ENCODE measurements around the gene SLC12A4.
"Not testable (repeated sequence)": the region's sequence is repeated elsewhere in the genome, so short reads cannot be mapped to it uniquely, and the experiment has no call there.

Gene SLC12A4

DNA sequence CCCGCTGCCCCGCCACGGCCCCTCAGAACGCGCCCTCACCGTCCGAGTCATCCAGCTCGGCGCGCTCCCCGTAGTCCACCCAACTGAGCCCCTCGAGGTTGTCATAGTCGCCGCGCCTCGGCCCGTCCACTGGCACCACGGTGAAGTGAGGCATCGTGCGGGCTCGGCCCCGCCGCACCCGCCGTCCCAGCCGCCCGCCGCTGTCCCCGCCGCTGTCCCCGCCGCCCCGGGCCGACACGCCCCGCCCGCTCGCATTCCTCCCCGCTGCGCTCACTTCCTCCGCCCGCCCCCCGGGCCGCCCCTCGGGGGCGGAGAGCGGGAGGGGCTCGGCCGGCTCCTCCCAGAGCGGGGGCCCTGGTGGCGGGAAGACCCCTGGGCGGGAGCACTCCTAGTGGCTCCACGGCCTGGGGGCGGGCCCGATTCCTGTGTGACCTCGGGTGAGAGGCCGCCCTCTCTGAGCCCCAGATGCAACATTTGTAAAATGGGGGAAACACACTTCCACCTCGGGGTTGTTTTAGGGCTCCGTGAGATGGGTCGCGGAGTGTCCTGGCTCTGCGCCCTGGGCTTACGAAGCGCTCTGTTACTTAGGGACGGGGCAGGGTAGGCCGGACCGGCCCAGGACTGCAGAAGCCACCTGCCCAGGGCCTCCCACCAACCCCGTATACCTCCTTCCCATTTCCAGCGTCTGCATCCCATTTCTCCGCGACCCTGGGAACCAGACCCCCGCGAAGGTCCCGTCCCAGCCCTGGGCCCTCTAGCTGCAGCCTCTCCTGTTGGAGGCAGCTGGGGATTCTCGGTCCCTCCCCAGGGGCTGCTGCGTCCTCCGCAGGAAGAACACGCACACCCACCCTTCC is at the start of gene SLC12A4:
SLC12A4 (minus strand) TSS at position 238 of the 854 bp plus-strand sequence; CDS start at position 154, 84 bp downstream.
- peak; percentile 87 for DNase-seq

DNA sequence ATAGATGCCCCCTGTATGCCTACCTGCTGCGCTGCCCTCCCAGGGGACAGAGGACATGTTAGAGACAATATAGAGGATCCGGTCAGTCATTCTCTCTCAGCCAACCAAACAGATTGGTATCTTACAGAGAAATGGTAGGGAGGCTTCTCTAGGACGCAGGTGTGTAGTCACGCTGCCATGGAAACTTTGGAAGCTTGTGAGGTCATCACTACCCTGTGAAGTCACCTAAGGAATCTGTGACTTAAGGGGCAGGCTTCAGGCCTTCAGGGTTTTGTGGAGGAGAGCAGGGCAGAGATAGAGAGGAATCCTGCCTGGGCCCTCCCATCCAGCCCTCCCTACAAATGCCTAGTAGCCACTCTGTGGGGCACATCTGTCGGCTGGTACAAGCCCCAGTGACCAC is 47.2 kb upstream of the SLC12A4 start, which contains the start of gene DPEP2NB:
DPEP2NB (minus strand) TSS at position 231 of the 400 bp plus-strand sequence; CDS start at position 90, 141 bp downstream.
- no peak for DNase-seq

DNA sequence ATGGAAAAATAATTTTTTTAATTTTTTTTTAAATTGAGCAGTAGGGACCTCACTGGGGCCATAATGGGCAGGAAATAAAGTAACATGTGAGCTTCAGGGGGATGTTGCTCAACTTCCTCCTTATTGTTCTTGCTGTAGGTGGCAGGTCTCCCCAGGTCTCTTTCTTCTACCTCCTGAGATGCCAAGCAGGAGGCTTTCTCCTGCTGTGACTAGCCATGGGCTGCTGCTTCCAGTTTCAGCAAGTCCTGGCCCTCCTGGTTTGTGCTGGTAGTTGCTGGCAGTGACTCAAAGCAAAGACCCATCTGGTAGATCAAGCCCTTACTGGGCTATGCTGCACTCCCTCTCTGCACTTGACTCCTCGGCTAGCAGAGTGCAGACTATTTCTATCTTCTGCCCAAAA is 45.0 kb upstream of the SLC12A4 start:
- peak; percentile 61 for DNase-seq

DNA sequence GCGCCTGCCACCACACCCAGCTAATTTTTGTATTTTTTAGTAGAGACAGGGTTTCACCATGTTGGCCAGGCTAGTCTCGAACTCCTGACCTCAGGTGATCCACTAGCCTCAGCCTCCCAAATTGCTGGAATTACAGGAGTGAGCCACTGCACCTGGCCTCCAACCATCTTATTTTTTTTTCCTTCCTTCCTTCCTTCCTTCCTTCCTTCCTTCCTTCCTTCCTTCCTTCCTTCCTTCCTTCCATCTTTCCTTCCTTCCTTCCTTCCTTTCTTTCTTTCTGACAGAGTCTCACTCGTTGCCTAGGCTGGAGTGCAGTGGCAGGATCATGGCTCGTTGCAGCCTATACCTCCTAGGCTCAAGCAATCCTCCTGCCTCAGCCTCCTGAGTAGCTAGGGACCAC is 41.4 kb upstream of the SLC12A4 start:
- not testable (repeated sequence) for DNase-seq

DNA sequence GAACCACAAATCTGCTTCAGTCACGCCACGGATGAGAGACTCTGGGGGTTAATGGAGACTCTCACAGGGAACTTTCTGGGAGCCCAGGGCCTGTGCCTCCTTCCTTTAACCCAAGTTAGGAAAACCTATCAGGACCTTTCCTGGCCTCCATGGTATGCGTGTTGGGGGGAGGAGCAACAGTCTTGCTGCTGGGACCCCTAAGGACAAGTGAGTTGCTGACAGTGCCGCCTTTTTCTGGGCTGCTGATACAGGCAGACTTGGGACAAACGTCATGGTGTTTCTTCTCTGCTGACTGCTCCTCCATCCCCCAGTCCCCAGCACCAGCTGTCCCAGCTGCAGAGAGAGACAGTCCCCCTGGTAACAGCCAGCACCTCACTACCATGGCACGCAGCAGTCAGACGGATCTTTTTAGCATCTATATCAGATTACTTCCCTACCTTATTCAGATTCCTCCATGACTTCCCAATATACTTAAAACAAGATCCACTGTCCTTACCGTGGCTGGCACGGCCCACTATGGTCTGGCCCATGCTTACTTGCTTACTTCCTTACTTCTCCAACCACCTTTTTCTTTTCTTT is 40.8 kb upstream of the SLC12A4 start:
- no peak for DNase-seq

DNA sequence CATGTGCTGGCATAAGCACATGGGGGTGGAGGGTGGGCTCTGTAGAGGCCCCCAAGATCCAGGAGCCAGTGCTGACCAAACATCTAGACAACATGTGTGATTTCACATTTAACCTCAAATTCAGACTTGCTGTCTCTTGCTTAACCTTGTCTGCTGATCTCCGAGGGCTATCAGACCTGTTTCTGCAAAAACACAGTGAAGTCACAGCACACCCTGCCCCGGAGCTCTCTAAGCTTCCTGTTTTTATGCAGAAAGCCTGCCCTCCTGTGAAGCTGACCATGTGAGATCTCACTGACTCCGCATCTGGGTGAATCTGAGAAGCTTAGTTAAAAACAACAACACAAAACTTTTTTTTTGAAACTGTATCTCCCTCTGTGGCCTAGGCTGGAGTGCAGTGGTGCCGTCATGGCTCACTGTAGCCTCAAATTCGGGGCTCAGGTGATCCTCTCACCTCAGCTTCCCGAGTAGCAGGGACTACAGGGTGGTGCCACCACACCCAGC is 37.4 kb upstream of the SLC12A4 start:
- DNase-seq: peak; percentile 81

DNA sequence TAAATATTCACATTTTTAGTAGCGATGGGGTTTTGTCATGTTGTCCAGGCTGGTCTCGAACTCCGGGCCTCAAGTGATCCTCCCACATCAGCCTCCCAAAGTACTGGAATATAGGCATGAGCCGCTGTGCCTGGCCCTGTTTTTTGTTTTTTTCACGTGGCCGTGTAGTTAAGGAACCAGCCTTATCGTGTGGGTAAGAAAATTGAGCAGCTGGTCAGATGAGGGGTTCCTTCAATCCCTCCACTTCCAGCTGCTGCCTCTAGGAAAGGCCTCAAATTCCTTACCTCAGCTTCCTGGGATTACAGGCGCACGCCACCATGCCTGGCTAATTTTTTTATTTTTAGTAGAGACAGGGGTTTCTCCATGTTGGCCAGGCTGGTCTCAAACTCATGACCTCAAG is 36.8 kb upstream of the SLC12A4 start:
- DNase-seq: no peak

DNA sequence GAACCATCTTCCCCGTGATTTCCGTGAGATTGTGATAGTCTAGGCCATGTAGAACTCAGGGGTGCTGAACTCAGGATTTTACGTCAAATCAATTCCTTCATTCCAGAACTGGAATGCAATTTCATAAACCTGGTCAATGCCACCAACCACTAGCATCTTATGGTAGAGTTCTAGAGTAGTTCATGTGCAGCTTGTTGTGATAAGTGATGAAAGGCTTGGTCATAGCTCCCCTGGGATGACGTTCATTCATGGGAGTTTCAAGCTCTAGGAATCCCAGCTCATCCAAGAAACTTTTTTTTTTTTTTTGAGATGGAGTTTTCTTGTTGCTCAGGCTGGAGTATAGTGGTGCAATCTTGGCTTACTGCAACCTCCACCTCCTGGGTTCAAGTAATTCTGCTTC is 34.6 kb upstream of the SLC12A4 start:
- DNase-seq: no peak

DNA sequence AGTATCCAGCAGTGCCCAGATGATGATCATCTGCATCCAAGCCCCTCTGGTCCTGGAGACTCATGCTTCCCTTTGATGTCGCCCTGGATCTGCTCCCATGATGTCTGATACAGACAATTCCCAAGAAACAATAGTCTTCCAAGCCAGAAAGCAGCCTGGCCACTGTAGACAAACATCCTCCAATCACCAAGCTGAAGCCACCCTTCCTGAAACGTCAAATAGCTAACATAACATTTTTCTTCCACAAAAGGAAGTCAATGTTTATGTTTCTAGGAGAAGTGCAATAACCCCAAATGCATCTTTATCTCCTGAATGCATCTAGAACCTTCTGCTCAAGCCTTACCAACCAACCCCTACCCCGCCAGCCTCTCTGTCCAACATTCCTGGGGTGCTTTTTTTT is 32.0 kb upstream of the SLC12A4 start:
- DNase-seq: no peak

DNA sequence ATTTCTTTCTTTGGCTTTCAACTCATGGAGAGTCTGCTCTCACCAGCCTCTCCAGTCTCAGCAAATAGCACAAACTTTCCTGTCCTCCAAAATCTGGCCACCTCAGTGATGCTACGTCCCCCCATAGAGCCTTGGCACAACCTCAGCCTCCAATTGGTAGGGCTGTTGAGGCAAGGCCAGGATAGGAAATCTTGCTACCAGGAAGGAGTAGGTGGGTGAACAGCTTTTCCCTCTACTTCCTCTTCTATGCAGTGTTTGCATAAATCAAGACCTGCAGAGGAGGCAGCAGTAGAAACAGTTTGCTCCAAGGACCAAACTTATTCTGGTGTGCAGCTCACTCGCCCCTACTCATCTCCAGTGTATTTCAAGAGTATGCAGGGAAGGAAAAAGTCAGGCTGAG is 31.5 kb upstream of the SLC12A4 start:
- peak; percentile 32 for DNase-seq

DNA sequence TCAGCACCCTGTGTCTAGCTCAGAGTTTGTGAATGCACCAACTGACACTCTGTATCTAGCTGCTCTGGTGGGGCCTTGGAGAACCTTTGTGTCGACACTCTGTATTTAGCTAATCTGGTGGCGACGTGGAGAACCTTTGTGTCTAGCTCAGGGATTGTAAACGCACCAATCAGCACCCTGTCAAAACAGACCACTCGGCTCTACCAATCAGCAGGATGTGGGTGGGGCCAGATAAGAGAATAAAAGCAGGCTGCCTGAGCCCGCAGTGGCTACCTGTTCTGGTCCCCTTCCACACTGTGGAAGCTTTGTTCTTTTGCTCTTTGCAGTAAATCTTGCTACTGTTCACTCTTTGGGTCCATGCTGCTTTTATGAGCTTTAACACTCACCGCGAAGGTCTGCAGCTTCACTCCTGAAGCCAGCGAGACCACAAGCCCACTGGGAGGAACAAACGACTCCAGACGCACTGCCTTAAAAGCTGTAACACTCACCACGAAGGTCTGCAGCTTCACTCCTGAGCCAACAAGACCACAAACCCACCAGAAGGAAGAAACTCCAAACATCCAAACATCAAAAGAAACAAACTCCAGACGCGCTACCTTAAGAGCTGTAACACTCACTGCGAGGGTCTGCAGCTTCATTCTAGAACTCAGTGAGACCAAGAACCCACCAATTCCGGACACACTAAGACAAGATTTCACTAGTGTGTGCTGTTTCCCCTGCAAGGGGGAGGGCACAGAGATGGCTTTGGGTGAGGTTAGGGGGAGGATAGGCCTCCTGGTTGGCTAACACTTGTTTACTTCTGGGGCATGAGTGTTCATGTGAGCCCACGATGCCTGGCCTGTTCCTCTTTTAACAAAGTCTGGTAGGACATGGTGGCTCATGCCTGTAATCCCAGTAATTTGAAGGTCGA is 30.6 kb upstream of the SLC12A4 start, which contains the start of gene DPEP2:
DPEP2 (minus strand) TSS at position 706 of the 910 bp plus-strand sequence. CDS start 6,272 bp downstream, outside the sequence.
- DNase-seq: not testable (repeated sequence)

DNA sequence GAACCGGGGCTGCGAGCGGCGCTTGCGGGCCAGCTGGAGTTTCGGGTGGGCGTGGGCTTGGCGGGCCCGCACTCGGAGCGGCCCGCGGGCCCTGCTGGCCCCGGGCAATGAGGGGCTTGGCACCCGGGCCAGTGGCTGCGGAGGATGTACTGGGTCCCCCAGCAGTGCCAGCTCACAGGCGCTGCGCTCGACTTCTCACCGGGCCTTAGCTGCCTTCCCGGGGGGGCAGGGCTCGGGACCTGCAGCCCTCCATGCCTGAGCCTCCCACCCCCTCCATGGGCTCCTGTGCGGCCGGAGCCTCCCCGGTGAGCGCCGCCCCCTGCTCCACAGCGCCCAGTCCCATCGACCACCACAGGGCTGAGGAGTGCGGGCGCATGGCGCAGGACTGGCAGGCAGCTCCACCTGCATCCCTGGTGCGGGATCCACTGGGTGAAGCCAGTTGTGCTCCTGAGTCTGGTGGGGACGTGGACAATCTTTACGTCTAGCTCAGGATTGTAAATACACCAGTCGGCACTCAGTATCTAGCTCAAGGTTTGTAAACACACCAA is 29.9 kb upstream of the SLC12A4 start:
- not testable (repeated sequence) for DNase-seq

DNA sequence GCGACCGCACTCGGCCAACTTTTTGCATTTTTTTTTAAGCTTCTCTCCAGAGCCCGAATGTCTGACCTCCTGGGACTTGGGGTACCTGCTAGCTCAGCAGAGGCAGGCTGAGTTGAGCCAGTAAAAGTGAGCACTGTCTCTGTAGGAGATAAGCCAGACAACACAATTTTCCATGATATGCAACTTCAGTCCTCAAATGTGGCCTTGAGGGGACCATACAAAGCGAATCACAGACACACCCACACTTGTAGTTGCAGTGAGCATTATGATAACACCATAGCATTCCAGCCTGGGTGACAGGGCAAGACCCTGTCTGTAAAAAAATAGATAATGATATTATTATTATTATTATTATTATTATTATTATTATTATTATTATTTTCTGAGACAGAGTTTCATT is 28.2 kb upstream of the SLC12A4 start:
- DNase-seq: no peak

DNA sequence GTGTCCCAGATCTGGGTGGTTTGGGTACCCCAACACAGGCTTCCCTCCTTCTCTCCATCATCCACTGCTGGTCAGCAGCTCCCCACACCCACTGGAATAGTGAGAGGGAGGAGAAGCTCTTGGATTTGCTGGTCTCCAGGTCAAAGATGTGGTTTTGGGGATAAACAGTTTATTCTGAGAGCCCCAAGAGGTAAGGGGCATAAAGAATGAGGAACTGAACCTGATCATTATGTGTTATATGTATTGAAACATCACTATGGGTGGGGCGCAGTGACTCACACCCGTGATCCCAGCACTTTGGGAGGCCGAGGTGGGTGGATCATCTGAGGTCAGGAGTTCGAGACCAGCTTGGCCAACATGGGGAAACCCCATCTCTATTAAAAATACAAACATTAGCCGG is 27.0 kb upstream of the SLC12A4 start:
- peak; percentile 39 for DNase-seq

DNA sequence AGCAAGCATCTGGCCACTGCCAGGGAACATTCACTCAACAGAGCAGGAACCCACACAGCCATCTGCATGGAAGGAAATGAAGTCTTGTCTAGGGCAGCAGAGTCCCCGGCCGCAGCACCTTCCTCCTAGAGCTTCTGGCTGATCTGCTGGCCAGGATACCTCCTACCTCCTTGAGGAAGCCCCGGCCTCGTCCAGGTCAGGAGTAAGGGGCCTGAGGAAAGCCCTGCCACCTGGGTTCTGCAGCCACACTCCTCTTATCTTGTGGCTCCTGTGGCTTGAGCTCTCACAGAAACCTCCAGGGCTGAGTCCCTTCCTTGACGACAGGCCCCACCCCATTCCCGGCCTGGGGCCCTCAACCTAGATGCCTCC is 25.6 kb upstream of the SLC12A4 start:
- not testable (repeated sequence) for DNase-seq

DNA sequence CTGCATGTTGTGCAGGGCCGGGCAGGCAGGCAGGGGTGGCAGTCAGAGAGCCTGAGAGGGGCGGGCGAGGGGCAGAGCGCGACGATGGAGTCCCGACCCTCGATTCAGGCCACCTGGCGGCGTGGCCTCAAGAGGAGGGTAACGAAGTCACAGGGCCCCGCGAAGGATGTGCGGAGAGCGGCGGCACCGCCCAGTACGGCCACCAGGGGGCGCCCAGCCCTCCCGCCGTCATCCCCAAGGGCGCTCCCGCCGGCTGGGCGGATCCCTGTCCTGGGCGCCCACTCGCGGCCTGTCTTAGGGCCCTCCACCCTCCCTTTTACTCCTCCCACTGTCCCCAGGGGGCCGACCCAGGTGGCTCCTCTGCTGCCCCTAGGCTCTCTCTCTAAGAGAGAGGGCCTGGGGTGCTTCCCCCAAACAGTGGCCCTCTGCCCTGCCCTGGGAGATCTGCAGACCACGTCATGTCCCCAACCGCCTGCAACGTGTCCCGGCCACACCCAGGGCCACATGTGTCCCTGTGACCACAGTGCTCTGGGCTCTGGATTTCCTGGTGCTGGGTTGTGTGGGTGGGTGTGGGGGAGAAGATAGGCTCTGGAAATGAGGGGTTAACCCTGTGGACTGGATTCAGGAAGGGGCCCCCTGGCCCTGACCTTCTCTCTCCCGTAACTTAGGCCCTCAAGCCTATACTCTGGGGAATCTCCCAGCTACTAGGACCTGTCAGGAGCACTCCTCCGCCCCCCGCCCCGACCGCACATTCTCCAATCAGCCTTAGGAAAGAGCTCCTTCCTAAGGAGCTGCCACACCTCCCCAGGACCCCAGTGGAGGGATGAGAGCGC is 25.0 kb upstream of the SLC12A4 start:
- peak; percentile 89 for DNase-seq

DNA sequence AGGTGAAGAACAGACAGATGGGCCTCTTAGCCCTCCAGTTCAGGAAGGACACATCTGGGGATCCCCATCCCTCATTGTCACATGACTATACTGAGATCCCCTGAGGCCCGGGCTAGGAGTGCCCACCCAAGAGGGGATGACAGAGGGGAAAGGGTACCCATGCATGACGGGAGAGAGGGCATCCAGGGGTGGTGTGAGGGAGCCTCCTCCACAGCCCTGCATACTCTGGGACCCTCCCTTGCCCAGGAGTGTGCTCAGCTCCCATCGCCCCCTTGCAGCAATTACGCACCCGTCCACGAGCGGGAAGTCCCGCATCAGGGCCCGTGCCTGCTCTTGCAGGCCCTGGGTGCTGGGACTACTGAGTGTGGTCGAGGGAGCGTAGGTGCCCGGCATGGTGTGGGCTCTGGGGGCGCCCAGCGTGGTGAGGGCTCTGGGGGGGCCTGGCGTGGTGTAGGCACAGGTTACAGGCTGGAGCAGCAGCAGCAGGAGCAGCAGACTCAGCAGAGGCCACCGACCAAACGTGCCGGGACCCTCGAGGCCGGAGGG is 24.3 kb upstream of the SLC12A4 start:
- no peak for DNase-seq

DNA sequence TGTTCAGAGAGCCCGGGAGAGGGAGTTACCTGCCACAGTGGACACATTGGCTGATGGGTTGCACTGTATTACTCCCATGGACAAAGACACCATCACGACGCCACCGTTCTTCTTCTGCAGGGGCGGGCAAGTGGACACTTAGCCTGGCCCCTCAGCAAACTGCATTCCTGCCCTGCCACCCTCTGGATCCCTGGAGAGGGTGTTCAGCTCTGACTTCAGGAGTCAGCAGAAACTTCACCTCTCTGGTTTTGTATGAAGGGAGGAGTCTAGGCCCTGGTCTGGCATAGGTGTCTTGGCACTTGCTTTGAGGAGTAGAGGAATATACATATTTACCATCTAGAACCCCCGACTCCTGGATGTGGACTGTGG is 21.6 kb upstream of the SLC12A4 start:
- DNase-seq: peak; percentile 29

DNA sequence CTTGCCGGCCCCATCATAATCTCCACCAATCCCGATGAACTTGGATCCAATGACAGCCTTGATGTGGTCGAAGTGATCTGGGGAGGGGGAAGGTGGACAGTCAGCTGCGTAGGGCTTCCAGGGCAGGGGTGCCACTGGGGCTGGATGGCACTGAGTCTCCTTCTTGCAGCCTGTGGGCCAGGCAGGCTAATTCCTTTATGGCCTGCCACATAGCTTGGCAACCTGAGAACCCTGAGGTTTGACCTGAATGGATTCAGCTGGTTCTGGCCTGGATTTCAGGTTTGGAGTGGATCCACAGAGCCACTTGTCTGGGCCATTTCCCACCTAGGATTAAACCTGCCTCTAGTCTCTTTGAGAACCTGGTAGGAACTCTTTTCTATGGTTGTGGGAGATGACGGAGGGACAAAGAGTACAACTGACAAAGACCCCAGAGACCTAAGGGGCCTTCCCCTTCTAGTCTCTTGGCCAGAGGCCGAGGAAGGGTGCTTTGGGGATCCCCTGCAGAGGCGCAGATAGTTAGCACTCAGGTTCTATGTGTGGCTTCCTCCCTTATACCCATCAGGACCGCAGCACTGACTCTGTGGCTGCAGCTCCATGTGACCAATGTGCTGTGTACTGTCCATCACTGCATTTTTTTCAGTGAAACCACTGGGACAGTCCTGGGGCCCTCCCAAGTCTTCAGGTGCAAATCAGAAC is 21.0 kb upstream of the SLC12A4 start:
- peak; percentile 19 for DNase-seq

DNA sequence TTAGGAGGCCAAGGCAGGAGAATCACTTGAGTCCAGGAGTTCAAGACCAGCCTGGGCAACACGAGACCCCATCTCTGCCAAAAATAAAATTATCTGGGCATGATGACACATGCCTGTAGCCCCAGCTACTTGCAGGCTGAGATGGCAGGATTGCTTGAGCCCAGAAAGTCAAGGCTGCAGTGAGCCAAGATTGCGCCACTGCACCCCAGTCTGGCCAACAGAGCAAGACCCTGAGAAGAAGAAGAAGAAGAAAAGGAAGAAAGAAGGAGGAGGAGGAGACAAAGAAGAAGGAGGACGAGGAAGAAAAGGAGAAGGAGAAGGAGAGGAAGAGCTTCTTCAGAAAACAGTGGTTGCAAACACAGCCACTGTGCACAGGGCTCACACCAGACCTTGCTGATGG is 20.2 kb upstream of the SLC12A4 start:
- no peak for DNase-seq
